H9 (cell line): ENCODE measurements around the gene LAMB1. TPM values are rescaled to one million over a fixed set of nuclear protein-coding genes. Genes with fewer than 3 reads are reported as not detected.

Source experiments
- DNase-seq: peaks from one replicate; pipeline ENCODE4 v3.0.0-alpha.2; 2017
- H2AFZ ChIP-seq: one replicate; pipeline ENCODE4 v1.6.1; 2013; ENCODE audit warnings: mild to moderate bottlenecking, low read length, control low read depth, moderate library complexity
- H2AK5ac ChIP-seq: 2 replicates; pipeline ENCODE4 v1.6.1; 2013; ENCODE audit warnings: low read length, control low read depth, mixed read lengths; ENCODE audit not compliant: insufficient read length
- H2BK120ac ChIP-seq: one replicate; pipeline ENCODE4 v1.6.1; 2013; ENCODE audit warnings: low read depth, mild to moderate bottlenecking, low read length, control low read depth, inconsistent platforms; ENCODE audit not compliant: poor library complexity, severe bottlenecking
- H2BK12ac ChIP-seq: 2 replicates; pipeline ENCODE4 v1.6.1; 2013; ENCODE audit warnings: low read length, control low read depth, mixed read lengths, low read depth; ENCODE audit not compliant: insufficient read length
- H2BK15ac ChIP-seq: 2 replicates; pipeline ENCODE4 v1.6.1; 2013; ENCODE audit warnings: low read depth, low read length, control low read depth
- H2BK20ac ChIP-seq: one replicate; pipeline ENCODE4 v1.6.1; 2013; ENCODE audit warnings: low read depth, mild to moderate bottlenecking, low read length, control low read depth, inconsistent platforms; ENCODE audit not compliant: poor library complexity, severe bottlenecking
- H2BK5ac ChIP-seq: 2 replicates; pipeline ENCODE4 v1.6.1; 2013; ENCODE audit warnings: low read length, control low read depth, mixed read lengths; ENCODE audit not compliant: insufficient read length
- H3K14ac ChIP-seq: 2 replicates; pipeline ENCODE4 v1.6.1; 2013; ENCODE audit warnings: low read length, control low read depth; ENCODE audit not compliant: insufficient read depth
- H3K18ac ChIP-seq: 2 replicates; pipeline ENCODE4 v1.6.1; 2013; ENCODE audit warnings: low read depth, mild to moderate bottlenecking, mixed read lengths, low read length, control low read depth; ENCODE audit not compliant: insufficient read length
- H3K23ac ChIP-seq: 2 replicates; pipeline ENCODE4 v1.6.1; 2013; ENCODE audit warnings: low read length, control low read depth, mixed read lengths, low read depth; ENCODE audit not compliant: insufficient read length
- H3K23me2 ChIP-seq: 2 replicates; pipeline ENCODE4 v1.6.1; 2013; ENCODE audit warnings: low read depth, mild to moderate bottlenecking, mixed read lengths, low read length, control low read depth; ENCODE audit not compliant: insufficient read length, poor library complexity, severe bottlenecking
- H3K27ac ChIP-seq: 2 replicates; pipeline ENCODE4 v1.5.1; 2013; ENCODE audit warnings: low read length, control low read depth, mixed read lengths, low read depth; ENCODE audit not compliant: insufficient read length
- H3K27me3 ChIP-seq: 2 replicates; pipeline ENCODE4 v1.6.1; 2013; ENCODE audit warnings: low read length, control low read depth, inconsistent platforms; ENCODE audit not compliant: insufficient read depth
- H3K4ac ChIP-seq: 2 replicates; pipeline ENCODE4 v1.6.1; 2013; ENCODE audit warnings: low read depth, mild to moderate bottlenecking, control low read depth, inconsistent platforms, low read length, moderate library complexity
- H3K4me1 ChIP-seq: 2 replicates; pipeline ENCODE4 v1.6.1; 2013; ENCODE audit warnings: low read length, control low read depth, inconsistent platforms; ENCODE audit not compliant: insufficient read depth
- H3K4me2 ChIP-seq: 2 replicates; pipeline ENCODE4 v1.6.1; 2013; ENCODE audit warnings: low read length, control low read depth, mixed read lengths; ENCODE audit not compliant: insufficient read length, insufficient read depth
- H3K56ac ChIP-seq: 2 replicates; pipeline ENCODE4 v1.6.1; 2013; ENCODE audit warnings: low read depth, mild to moderate bottlenecking, mixed read lengths, low read length, control low read depth; ENCODE audit not compliant: insufficient read length
- H3K79me1 ChIP-seq: 2 replicates; pipeline ENCODE4 v1.6.1; 2013; ENCODE audit warnings: low read depth, mild to moderate bottlenecking, moderate library complexity, low read length, control low read depth, inconsistent platforms; ENCODE audit not compliant: insufficient read depth, poor library complexity, severe bottlenecking
- H3K79me2 ChIP-seq: 2 replicates; pipeline ENCODE4 v1.6.1; 2013; ENCODE audit warnings: low read length, control low read depth, inconsistent platforms; ENCODE audit not compliant: insufficient read depth
- H3K9ac ChIP-seq: 2 replicates; pipeline ENCODE4 v1.6.1; 2013; ENCODE audit warnings: low read length, control low read depth, mixed read lengths; ENCODE audit not compliant: insufficient read length; ENCODE audit errors: extremely low read depth
- H3K9me3 ChIP-seq: one replicate; pipeline ENCODE4 v1.6.1; 2013; ENCODE audit warnings: low read depth, low read length, inconsistent platforms; ENCODE audit not compliant: control insufficient read depth
- H3T11ph ChIP-seq: one replicate; pipeline ENCODE4 v1.6.1; 2013; ENCODE audit warnings: mild to moderate bottlenecking, low read length, control low read depth, inconsistent platforms
- H4K20me1 ChIP-seq: one replicate; pipeline ENCODE4 v1.6.1; 2013; ENCODE audit not compliant: control insufficient read depth, insufficient read length, insufficient read depth
- H4K5ac ChIP-seq: 2 replicates; pipeline ENCODE4 v1.6.1; 2013; ENCODE audit warnings: low read depth, mild to moderate bottlenecking, mixed read lengths, low read length, control low read depth; ENCODE audit not compliant: insufficient read length
- H4K8ac ChIP-seq: replicated peaks from 2 replicates; pipeline ENCODE4 v1.6.1; 2013; ENCODE audit warnings: low read length, control low read depth, mixed read lengths, low read depth; ENCODE audit not compliant: insufficient read length
- H4K91ac ChIP-seq: 2 replicates; pipeline ENCODE4 v1.6.1; 2013; ENCODE audit warnings: low read depth, mild to moderate bottlenecking, moderate library complexity, mixed read lengths, low read length, control low read depth; ENCODE audit not compliant: insufficient read length
- H3K27ac Mint-ChIP-seq, 3 experiments: 2 replicates in 2 of 3; 3 replicates in 1 of 3; pipeline ENCODE4 v1.8.0; 2020 to 2021; ENCODE audit warnings: mixed read lengths in 3 of 3, mild to moderate bottlenecking in 1 of 3, moderate library complexity in 1 of 3
- H3K27me3 Mint-ChIP-seq: 2 replicates; pipeline ENCODE4 v1.8.0; 2021; ENCODE audit warnings: low read depth, mild to moderate bottlenecking, moderate library complexity, mixed read lengths
- H3K36me3 Mint-ChIP-seq, 3 experiments: 2 replicates in 2 of 3; 3 replicates in 1 of 3; pipeline ENCODE4 v1.8.0; 2020 to 2021; ENCODE audit warnings: low read depth in 3 of 3, mixed read lengths in 3 of 3; ENCODE audit not compliant: insufficient read depth in 1 of 3
- H3K4me1 Mint-ChIP-seq, 2 experiments: 2 replicates each; pipeline ENCODE4 v1.8.0; 2020; ENCODE audit warnings: mixed read lengths in 2 of 2
- H3K4me3 Mint-ChIP-seq, 2 experiments: 2 replicates in 1 of 2; 3 replicates in 1 of 2; pipeline ENCODE4 v1.8.0; 2020 to 2021; ENCODE audit warnings: mild to moderate bottlenecking in 2 of 2, mixed read lengths in 2 of 2, moderate library complexity in 1 of 2
- H3K9me3 Mint-ChIP-seq, 2 experiments: 2 replicates in 1 of 2; 3 replicates in 1 of 2; pipeline ENCODE4 v1.8.0; 2020; ENCODE audit warnings: mild to moderate bottlenecking in 2 of 2, mixed read lengths in 2 of 2, moderate library complexity in 1 of 2
- CTCF ChIP-seq: fragments of 200-600 bp; sonication (generic); conservative IDR thresholded peaks from 3 replicates; pipeline ENCODE4 v1.8.0; 2021; ENCODE audit warnings: antibody characterized with exemption, mild to moderate bottlenecking
- WGBS: extraction: QIAGEN DNeasy Blood & Tissue Kit; methylation state at CpG from one replicate; pipeline ENCODE4 v1.1.7; 2013; ENCODE audit warnings: missing lambda C conversion rate, low lambda C conversion rate, mixed read lengths; ENCODE audit not compliant: insufficient read length; ENCODE audit errors: extremely low coverage; 5-methylcytosine and 5-hydroxymethylcytosine counted together
- total RNA-seq: library from RNA; stranded (reverse); gene quantifications from 2 replicates; pipeline ENCODE4 v1.2.1, GENCODE V29; 2021

Gene LAMB1
- total RNA-seq, 1 experiment from 2014 or later = 75.8 TPM

DNA sequence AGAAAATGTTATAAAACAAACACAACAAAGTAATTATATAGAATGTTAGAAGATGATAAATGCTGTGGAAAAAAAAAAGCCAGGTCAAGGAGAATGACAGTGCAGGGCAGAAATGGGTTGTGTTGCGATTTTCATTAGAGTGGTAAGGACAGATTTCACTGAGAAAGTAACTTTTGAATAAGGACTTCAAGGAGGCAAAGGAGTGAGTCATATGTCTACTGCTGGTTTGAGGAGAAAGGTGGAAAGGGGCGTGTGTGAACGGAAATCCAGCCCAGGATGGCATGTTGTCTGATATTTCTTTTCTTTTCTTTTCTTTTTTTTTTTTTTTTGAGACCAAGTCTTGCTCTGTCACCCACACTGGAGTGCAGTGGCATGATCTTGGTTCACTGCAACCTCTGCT, 124.3 kb downstream of the LAMB1 start:
- no peaks in the 10 kb centered on the region for H3K9me3 Mint-ChIP-seq
- no peak overlapping the region for H3K27ac ChIP-seq
- H3K4me2 ChIP-seq = no peak overlapping the region
- TF ChIP-seq CTCF = no peak
- no peak overlapping the region for H3K18ac ChIP-seq
- no peaks in the 10 kb centered on the region for H3K27me3 ChIP-seq
- no peaks in the 10 kb centered on the region for H3K23me2 ChIP-seq
- H3K4me1 Mint-ChIP-seq = peaks cover 0 to 3% of the 10 kb centered on the region in 2 experiments; a peak in 1 of 4 replicates
- whole genome bisulfite sequencing = no CpG with 5 or more reads among the region's 3 CpGs
- no peak overlapping the region for H2BK20ac ChIP-seq
- no peak overlapping the region for H3T11ph ChIP-seq
- H3K23ac ChIP-seq = no peak overlapping the region
- H2AFZ ChIP-seq = no peak overlapping the region
- no peak overlapping the region for H4K91ac ChIP-seq
- H3K36me3 Mint-ChIP-seq = no peaks in the 10 kb centered on the region
- H4K8ac ChIP-seq = no peak overlapping the region
- H3K27me3 Mint-ChIP-seq = no peaks in the 10 kb centered on the region
- no peak overlapping the region for H3K4ac ChIP-seq
- no peak overlapping the region for H2BK12ac ChIP-seq
- H3K27ac Mint-ChIP-seq = no peak overlapping the region
- H3K14ac ChIP-seq = no peak overlapping the region
- no peak overlapping the region for H4K5ac ChIP-seq
- no peak overlapping the region for H2AK5ac ChIP-seq
- no peaks in the 10 kb centered on the region for H4K20me1 ChIP-seq
- no peak overlapping the region for H2BK15ac ChIP-seq
- no peak overlapping the region for H3K56ac ChIP-seq
- no peaks in the 10 kb centered on the region for H3K79me2 ChIP-seq
- H2BK5ac ChIP-seq = no peak overlapping the region
- no peak overlapping the region for H2BK120ac ChIP-seq
- H3K79me1 ChIP-seq = no peaks in the 10 kb centered on the region
- no peak for DNase-seq
- H3K9me3 ChIP-seq = no peaks in the 10 kb centered on the region
- H3K9ac ChIP-seq = no peak overlapping the region
- no peaks in the 10 kb centered on the region for H3K4me1 ChIP-seq
- no peak overlapping the region for H3K4me3 Mint-ChIP-seq
